NCI-H1694 (cell line): ENCODE data around the gene CSF1R.
"Not testable (repeated sequence)": the region's sequence is repeated elsewhere in the genome, so short reads cannot be mapped to it uniquely, and the experiment has no call there.

Source experiments
- DNase-seq: peaks from one replicate; lab custom pipeline; 2025; lab: John Stamatoyannopoulos, UW

CSF1R gene

DNA sequence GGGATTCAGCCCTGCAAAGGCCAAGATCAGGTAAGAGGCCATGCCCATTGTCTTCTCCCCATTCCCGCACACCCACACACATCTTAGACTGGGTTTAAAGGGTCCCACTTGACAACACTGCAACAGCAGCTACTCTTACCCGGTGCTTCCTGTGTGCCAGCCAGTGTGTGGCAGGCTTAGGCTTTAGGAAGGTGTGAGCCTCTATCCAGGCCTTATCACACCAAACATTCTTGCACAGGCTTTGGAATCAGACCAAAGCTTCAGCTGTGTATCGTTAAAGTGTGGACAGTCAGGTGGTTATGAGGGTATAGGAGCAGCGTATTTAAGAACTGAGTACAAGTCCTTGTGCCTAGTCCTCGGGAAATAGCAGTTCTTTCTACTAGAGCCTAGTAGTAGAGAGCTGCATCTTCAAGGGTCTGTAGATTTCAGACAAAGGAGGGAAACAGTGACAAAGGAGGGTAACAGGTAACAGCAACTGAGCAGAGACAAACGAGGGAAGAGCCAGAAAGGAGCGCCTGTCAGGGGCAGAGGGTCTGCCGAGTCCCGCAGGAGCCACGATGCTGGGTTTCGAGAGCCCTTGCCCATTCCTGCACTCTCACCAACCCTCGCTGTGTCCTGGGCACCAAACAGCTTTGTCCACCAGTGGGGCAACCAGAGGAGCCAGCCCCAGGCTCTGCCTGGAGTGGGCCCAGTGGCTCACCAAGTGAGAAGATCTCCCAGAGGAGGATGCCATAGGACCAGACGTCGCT lies 30.9 kb downstream of the CSF1R start:
- no peak for DNase-seq

DNA sequence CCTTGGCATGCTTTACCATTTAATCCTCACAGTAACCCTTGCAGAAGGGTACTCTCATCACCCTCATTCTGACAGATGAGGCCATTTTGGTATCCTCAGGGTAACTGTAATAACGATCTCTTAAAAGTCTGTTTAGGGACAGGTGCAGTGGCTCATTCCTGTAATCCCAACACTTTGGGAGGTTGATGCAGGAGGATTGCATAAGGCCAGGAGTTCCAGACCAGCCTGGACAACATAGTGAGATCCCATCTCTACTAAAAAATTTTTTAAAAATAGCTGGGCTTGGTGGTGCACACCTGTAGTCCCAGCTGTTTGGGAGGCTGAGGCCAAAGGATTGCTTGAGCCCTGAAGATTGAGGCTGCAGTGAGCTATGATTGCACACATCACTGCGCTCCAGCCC lies 31.8 kb downstream of the CSF1R start:
- no peak for DNase-seq

DNA sequence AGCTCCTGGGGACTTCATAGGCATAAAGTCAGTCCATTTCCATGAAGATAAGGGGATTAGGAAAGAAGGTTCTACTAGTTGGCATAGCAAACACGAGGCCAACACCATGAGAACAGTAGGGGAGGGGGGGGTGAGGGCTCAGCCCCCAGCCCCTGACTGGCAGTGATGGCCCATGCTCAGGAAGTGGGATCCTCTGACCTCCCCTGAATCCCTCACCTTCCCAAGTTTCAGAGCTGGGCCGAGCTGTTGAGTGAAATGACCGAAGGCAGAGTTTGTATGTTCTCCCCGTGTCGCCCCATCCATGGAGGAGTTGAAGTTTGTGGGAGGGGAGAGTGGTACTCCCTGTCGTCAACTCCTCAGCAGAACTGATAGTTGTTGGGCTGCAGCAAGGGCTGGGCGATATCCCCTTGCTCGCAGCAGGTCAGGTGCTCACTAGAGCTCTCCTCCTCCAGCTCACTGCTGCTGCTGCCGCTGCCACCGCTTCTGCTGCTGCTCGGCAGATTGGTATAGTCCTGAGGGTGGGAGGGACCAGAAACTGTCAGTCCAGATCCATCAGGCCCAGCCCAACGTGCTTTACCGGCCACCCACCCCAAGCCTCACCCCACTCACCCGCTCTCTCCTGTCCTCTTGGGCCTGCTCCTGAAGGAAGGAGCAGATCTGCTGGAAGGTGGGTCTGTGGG lies 32.5 kb downstream of the CSF1R start:
- no peak for DNase-seq

DNA sequence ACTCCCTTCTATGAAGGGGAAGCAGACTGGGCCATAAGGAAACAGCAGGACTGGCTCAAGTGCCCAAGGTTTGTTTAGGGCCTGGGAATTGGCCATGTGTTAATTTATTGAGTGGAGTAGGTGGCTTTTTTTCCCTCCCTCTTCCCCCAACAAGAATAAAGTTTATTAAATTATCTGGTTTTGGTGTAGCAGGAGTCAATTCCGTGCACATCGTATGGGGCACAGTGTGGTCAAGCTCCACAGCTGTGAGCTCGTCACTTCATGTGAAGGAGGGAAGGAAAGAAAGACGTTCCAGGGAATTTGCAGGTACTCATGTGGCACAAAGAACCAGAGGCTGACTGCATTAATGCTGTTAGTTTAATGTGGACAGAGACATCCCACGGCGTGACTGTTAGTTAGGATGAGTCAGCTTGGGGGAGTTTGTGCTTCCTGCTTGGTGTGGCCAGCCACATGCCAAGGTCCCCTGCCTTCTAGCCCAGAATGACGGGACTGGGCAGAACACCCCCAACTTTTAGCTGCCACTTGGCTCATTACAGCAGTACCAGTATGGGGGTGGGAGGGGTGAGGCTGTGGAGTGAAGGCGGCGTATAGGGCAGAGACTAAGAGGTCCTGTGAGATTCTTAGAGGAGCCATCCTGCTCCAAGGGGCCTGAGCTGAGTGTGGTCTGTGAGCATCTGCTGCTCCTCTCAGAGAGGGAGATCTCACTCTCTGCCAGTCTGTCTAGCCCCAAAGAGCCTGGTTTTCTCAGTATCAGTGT lies 33.2 kb downstream of the CSF1R start:
- no peak for DNase-seq

DNA sequence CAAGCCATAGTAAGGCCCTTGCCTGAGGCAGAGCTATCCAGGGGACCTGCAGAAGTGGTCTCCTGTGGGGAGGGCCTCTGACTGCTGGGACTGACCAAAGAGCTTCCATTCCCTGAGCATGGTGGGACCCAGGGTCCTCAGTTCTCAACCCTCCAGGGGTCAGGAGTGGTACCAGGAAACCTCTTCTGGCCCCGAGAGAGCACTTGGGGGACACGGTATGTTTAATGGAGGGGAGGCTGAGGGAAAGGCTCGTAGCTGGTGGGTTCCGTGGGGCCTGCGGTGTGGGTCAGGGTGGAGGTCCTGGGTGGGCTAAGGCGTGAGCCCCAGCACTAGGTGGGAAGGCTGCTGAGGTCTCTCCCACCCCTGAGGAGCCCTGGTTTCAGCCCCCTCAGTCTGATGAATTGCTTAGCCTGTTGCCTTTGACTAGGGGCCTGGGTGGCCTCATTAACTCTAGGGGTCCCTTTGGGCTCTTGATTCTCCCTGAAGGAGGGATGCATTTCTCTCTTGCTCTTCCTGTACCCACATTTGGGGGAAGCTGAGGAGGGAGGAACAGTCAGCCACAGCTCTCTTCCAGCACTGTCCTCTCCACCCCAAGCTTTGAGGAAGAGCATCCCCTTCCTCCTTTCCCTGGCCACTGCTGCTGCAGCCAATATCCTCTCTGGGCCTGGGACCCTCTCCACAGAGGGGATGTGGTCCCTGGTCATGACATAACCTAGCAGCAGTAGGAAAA lies 34.0 kb downstream of the CSF1R start:
- DNase-seq = no peak

DNA sequence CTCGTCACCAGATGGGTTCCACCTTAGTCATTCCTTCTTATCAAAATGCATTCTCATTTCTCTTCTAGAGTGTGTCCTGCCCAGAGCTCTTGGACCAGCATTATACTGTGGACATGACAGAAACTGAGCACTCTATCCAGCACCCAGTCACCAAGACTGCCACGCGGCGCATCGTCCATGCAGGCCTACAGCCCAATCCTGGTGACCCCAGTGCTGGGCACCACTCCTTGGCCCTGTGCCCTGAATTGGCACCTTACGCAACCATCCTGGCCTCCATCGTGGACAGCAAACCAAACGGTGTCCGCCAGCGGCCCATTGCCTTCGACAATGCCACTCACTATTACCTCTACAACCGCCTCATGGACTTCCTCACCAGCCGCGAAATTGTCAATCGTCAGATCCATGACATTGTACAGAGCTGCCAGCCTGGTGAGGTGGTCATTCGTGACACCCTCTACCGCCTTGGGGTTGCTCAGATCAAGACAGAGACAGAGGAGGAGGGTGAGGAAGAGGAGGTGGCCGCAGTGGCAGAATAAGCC lies 34.6 kb downstream of the CSF1R start:
- no peak for DNase-seq

DNA sequence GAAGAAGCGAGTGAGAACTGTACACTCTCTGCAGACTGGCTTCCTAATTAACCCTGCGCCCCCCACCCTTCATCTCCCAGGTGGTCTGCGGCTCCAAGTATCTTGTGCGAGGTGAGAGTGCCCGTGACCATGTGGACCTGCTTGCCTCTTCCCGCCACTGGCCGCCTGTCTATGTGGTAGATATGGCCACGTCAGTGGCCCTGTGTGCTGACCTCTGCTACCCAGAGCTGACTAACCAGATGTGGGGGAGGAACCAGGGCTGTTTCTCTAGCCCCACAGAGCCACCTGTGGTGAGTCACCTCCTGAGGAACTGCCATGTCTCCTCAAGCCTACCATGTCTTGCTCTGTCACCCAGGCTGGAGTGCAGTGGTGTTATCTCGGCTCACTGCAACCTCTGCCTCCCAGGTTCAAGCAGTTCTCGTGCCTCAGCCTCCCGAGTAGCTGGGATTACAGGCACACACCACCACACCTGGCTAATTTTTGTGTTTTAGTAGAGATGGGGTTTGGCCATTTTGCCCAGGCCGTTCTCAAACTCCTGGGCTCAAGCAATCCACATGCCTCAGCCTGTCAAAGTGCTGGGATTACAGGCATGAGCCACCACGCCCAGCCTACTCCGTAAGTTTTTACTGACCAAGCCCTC lies 36.1 kb downstream of the CSF1R start:
- DNase-seq = not testable (repeated sequence)

DNA sequence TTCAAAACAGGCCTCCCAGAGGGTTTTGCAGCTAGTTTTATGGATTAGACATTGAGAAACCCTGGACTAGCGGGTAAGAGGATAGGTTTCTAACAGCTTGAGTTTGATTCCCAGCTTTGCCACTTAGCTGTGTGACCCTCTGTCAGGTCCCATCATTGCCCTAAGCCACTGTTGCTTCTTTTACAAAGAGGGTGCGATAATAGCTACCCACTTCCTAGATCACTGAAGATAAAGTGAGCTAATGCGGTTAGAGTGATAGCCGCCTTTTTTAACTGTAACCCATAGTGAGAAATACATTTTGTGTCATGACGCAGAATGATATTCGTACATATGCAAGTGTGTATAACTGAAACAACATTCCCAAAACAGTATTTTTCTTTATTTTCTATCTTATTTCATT lies 40.3 kb downstream of the CSF1R start:
- DNase-seq = no peak

DNA sequence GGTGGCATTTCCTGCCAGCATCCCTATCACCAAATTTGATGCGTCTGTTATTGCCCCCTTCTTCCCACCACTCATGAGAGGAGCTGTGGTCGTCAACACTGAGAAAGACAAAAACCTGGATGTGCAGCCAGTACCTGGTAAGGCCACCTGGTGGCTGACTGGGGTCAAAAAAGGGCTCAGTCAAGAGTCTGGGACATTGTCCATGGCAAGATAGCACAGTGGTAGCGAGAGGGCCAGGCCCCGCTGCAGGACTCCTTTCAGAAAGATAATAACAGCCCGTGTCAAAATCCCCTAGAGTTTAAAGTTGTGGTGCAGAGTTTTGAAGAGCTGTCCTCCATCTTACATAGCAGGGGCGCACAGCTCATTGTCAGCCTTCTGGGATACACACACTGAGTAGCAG lies 40.8 kb downstream of the CSF1R start:
- DNase-seq = no peak

DNA sequence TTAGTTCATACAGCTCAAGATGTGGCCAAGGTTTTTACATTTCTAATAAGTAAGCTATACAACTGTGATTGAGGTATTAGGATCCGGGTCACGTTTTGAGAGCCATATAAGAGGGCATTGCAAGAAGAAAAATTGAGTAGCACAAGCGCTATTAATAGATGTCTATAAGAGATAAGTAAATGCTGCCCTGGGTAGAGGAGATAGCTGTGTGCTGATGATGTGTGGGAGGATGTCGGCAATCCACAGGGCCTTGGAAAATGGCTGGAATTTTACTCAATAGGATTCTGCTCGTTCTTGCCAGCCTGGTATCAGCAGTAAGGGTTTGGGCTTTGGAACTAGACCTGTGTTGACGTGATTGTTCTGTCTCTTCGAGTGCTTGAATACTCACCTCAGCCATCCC lies 41.6 kb downstream of the CSF1R start:
- DNase-seq = no peak

DNA sequence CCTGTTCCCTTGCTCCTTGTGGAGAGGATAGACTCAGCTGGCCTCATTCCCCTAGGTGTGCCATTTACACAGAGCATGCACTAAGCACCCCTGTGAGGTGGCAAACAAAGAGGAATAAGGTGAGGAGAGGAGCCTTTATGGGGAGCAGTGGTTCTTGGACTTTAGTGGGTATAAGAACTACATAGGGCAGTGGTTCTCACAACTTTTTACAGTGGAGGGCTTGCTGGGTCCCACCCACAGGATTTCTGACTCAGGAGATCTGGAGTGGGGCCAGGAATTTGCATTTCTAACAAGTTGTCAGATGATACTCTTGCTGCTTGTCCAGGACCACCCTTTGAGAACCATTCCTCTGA lies 42.0 kb downstream of the CSF1R start:
- DNase-seq = no peak

DNA sequence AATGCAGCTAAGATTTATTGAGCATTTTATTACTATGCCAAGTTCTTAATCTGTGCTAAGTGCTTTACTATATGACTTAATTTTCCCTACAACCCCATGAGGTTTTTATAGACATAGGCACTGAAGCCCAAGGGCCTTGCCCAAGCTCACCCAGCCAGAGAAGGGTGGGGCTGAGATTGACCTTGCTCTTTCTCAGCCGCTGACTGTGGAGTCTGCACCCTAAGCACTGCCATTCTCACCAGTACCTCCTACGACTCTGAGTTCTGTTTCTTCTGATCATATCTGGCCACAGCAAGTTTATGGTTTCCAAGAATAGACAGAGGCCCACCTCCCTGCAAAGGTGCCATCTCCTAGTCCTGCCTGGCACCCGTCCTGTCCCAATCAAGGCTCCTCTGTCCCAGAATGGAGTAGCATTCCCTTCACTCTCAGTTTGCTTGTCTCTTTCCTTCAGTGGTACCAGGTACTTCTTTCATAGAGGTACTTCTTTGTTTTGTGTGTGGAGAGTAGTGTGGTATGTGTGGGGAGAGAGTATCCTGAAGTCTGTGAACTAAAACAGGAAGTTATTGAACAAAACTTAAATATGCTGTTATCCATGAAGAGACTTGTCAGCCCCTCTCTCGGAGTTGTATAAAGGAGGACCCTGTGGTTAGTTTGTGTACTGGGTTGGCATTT lies 42.6 kb downstream of the CSF1R start:
- no peak for DNase-seq

DNA sequence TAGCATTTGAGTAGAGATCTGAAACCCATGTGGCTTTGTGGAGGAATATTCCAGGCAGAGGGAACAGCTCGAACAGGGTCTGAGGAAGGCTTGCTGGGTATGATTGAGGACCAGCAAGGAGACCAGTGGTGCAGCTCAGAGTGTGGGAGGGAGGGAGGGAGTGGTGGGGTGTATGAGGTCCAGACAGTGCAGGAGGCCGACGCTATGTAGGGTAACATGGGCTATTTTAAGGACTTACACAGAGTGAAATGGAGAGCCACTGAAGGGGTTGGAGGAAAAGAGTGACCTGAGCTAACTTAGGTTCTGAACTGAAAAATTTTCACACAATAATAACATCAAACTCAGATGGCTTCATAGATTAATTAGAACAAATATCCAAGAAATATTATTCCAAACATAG lies 43.9 kb downstream of the CSF1R start:
- no peak for DNase-seq

DNA sequence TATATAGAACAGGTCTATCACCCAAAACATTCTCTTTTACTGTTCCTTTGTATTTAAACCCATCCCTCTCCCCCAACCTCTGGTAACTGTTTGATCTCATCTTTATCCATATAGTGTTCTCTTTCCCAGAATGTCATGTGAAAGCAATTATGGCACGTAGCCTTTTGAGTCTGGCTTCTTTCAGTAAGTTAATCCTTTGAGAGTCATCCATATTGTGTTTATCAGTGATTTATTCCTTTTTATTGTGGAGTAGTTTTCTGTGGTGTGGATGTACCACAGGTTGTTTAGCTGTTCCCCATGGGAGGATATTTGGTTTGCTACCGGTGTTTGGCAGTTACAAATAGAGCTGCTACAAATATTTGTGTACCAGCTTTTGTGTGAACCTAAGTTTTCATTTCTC lies 47.8 kb downstream of the CSF1R start:
- no peak for DNase-seq

DNA sequence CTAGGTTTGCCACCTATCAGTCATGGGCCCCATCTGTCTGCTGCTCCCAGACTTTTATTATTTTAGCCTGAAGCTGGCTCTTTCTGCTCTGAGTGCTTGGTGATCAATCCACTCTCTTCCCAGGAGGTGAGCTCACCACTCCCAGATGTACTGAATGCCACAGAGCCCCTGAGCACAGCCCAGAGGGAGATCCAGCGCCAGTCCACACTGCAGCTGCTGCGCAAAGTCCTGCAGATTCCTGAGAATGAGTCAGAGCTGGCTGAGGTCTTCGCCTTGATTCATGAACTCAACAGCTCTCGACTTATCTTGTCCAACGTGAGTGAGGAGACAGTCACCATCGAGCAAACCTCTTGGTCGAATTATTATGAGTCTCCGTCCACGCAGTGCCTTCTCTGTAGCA lies 49.8 kb downstream of the CSF1R start:
- DNase-seq = no peak

DNA sequence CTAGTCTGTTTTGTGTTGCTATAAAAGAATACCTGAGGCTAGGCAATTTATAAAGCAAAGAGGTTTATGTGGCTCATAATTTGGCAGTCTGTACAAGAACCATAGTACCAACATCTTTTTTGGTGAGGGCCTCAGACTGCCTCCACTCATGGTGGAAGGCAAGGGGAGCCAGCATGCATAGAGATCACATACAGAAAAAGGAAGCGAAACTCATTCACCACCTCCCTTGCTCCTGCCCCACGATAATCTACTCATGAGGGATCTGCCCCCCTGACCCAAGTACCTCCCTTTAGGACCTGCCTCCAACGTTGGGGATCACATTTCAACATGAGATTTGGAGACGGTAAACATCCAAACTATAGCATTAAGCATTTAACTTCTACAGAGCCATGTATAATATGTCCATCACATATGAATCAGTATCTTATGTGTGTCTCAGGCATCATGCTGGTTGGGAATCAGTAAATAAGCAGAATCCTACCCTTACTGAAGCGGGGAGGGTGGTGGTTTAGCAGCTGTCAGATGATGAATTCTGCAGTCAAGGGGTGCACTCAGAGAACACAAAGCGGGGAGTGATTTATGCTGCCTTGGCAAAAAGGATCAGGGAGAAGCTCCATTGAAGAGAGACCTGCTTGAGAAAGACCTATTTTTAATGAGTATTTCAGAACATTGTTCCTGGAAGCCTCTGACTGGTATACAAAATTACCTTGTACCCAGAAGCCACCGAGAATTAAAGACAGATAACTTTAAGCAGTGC lies 51.0 kb downstream of the CSF1R start:
- no peak for DNase-seq

DNA sequence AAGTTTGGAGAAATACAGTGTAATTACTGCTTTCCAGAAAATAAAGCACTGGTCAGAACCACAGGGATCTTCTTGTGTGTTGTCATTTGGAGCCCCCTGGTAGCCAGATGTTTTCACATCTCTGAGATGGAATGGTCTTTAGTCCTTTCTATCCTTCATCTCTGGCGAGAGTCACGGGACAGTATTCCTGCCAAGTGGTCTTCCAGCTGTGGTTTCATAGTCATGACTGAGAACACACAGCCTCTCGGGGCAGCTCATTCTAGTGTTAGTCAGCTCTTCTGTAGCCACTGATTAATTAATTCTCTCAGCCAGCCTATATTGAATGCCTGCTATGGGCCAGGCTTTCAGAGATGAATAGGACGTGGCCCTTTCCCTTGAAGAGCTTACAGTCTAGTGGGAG lies 51.7 kb downstream of the CSF1R start:
- no peak for DNase-seq

DNA sequence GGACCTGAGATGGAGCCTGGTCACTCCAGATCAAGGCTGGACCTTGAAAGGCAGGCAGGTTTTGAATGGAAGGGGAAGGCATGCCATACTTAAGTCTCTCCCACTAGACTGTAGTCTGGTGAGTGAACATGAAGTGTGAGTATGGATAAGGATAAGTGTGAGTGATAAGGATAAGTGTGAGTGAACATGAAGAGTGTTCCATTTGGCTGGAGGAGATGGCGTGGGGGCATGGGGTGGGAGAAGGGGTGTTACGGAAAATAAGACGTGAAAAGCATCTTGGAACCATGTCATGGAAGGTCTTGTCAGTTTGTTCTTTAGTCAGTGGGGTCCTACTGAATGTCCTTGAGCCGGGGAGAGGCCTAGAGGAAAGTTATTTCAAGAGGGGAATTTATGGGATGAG lies 53.0 kb downstream of the CSF1R start:
- DNase-seq = no peak

DNA sequence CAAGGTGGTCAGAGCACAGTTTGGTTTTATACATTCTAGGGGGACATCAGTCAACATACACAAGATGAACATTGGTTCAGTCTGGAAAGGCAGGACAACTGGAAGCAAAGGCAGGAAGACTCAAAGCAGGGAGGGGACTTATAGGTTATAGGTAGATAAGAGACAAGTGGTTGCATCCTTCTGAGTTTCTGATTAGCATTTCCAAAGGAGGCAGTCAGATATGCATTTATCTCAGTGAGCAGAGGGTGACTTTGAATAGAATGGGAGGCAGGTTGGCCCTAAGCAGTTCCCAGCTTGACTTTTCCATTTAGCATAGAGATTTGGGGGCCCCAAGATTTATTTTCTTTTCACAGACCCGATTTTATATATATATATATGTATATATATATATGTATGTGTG lies 58.3 kb downstream of the CSF1R start:
- not testable (repeated sequence) for DNase-seq

DNA sequence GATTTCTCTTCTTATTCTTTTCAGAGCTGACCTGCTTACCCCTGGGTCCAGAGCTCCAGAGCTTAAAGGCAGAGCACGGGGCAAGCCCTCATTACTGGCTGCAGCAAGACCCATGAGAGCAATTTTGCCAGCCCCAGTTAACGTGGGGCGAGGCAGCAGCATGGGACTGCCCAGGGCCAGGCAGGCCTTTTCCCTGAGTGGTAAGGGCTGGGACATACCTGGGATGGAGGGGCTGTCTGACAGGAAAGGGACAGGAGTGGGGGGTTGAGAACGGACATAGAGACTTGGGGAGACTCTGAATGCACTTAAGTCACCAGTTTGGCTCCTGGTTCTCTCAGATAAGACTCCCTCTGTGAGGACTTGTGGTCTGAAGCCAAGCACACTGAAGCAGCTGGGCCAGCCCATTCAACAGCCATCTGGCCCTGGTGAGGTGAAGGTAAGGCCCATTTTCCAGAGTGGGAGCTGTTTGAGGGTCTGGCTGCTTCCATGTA lies 59.6 kb downstream of the CSF1R start:
- no peak for DNase-seq
